Activated naive CD8-positive, alpha-beta T cell (primary cell): Measurements from ENCODE around the gene NPL.
A peak's percentile ranks its signal among the peaks of the same experiment; 100 is the strongest.

Experiments
- H3K27ac Mint-ChIP-seq: one replicate; pipeline ENCODE4 v1.8.0; 2021; ENCODE audit warnings: mixed read lengths
- H3K27me3 Mint-ChIP-seq: one replicate; pipeline ENCODE4 v1.8.0; 2021; ENCODE audit warnings: mixed read lengths
- H3K36me3 Mint-ChIP-seq: one replicate; pipeline ENCODE4 v1.8.0; 2021; ENCODE audit warnings: mixed read lengths
- H3K4me1 Mint-ChIP-seq: one replicate; pipeline ENCODE4 v1.8.0; 2021; ENCODE audit warnings: low read depth, mixed read lengths
- H3K4me3 Mint-ChIP-seq: one replicate; pipeline ENCODE4 v1.8.0; 2021; ENCODE audit warnings: mild to moderate bottlenecking, mixed read lengths
- H3K9me3 Mint-ChIP-seq: one replicate; pipeline ENCODE4 v1.8.0; 2021; ENCODE audit warnings: low read depth, mixed read lengths

NPL gene

GRCh38 chr1:182789138-182790076 lies at the start of gene NPL:
Gene NPL, plus strand, starts transcription at chr1:182789773. Its CDS starts 4,599 bp downstream, at chr1:182794372.
- Mint-ChIP-seq H3K9me3 (no peaks in the 10 kb centered on the region), H3K27ac (peak within 1 kb of the TSS; percentile 90), H3K27me3 (peaks cover 2% of the 10 kb centered on the region), H3K4me1 (peaks cover 13% of the 10 kb centered on the region), H3K36me3 (peaks cover 5% of the 10 kb centered on the region), H3K4me3 (peak within 1 kb of the TSS; percentile 94)

GRCh38 chr1:182740120-182740519 lies 49.5 kb upstream of the NPL start:
- H3K27ac Mint-ChIP-seq = no peak overlapping the region
- H3K4me1 Mint-ChIP-seq = no peaks in the 10 kb centered on the region
- H3K9me3 Mint-ChIP-seq = no peaks in the 10 kb centered on the region
- no peaks in the 10 kb centered on the region for H3K27me3 Mint-ChIP-seq
- H3K36me3 Mint-ChIP-seq = no peaks in the 10 kb centered on the region
- H3K4me3 Mint-ChIP-seq = no peak overlapping the region

- Mint-ChIP-seq H3K27me3 (no peaks in the 10 kb centered on the region), H3K9me3 (no peaks in the 10 kb centered on the region), H3K4me1 (no peaks in the 10 kb centered on the region), H3K4me3 (no peak overlapping the region), H3K36me3 (no peaks in the 10 kb centered on the region), H3K27ac (no peak overlapping the region)
Observed at GRCh38 chr1:182742780-182743179, 46.8 kb upstream of the NPL start.

- H3K27me3 Mint-ChIP-seq = peaks cover 8% of the 10 kb centered on the region
- no peaks in the 10 kb centered on the region for H3K36me3 Mint-ChIP-seq
- no peak overlapping the region for H3K4me3 Mint-ChIP-seq
- no peaks in the 10 kb centered on the region for H3K9me3 Mint-ChIP-seq
- H3K4me1 Mint-ChIP-seq = no peaks in the 10 kb centered on the region
- H3K27ac Mint-ChIP-seq = no peak overlapping the region
Observed at GRCh38 chr1:182752077-182752988, 37.2 kb upstream of the NPL start.

GRCh38 chr1:182754087-182754486 lies 35.5 kb upstream of the NPL start:
- no peaks in the 10 kb centered on the region for H3K9me3 Mint-ChIP-seq
- no peaks in the 10 kb centered on the region for H3K4me1 Mint-ChIP-seq
- H3K4me3 Mint-ChIP-seq = no peak overlapping the region
- H3K36me3 Mint-ChIP-seq = no peaks in the 10 kb centered on the region
- H3K27ac Mint-ChIP-seq = no peak overlapping the region
- peaks cover 5% of the 10 kb centered on the region for H3K27me3 Mint-ChIP-seq

GRCh38 chr1:182754543-182755314 lies 34.8 kb upstream of the NPL start:
- Mint-ChIP-seq H3K4me1 (no peaks in the 10 kb centered on the region), H3K9me3 (no peaks in the 10 kb centered on the region), H3K27me3 (peaks cover 5% of the 10 kb centered on the region), H3K36me3 (no peaks in the 10 kb centered on the region), H3K27ac (no peak overlapping the region), H3K4me3 (no peak overlapping the region)

- Mint-ChIP-seq H3K4me1 (no peaks in the 10 kb centered on the region), H3K4me3 (no peak overlapping the region), H3K9me3 (no peaks in the 10 kb centered on the region), H3K27me3 (peaks cover 5% of the 10 kb centered on the region), H3K27ac (no peak overlapping the region), H3K36me3 (no peaks in the 10 kb centered on the region)
Observed at GRCh38 chr1:182755632-182756031, 33.9 kb upstream of the NPL start.

- H3K36me3 Mint-ChIP-seq = no peaks in the 10 kb centered on the region
- H3K4me1 Mint-ChIP-seq = no peaks in the 10 kb centered on the region
- peaks cover 2% of the 10 kb centered on the region for H3K27me3 Mint-ChIP-seq
- no peak overlapping the region for H3K4me3 Mint-ChIP-seq
- no peak overlapping the region for H3K27ac Mint-ChIP-seq
- H3K9me3 Mint-ChIP-seq = peaks cover under 1% of the 10 kb centered on the region
Observed at GRCh38 chr1:182756423-182756822, 33.1 kb upstream of the NPL start.

- Mint-ChIP-seq H3K4me3 (no peak overlapping the region), H3K4me1 (no peaks in the 10 kb centered on the region), H3K27me3 (peaks cover 10% of the 10 kb centered on the region), H3K9me3 (peaks cover 7% of the 10 kb centered on the region), H3K36me3 (peaks cover 3% of the 10 kb centered on the region), H3K27ac (no peak overlapping the region)
Observed at GRCh38 chr1:182761396-182762395, 27.9 kb upstream of the NPL start.

- H3K27me3 Mint-ChIP-seq = peaks cover 10% of the 10 kb centered on the region
- H3K4me3 Mint-ChIP-seq = no peak overlapping the region
- H3K4me1 Mint-ChIP-seq = no peaks in the 10 kb centered on the region
- H3K27ac Mint-ChIP-seq = no peak overlapping the region
- H3K9me3 Mint-ChIP-seq = peaks cover 7% of the 10 kb centered on the region
- peaks cover 3% of the 10 kb centered on the region for H3K36me3 Mint-ChIP-seq
Observed at GRCh38 chr1:182762536-182762935, 27.0 kb upstream of the NPL start.

GRCh38 chr1:182764029-182764727 lies 25.4 kb upstream of the NPL start:
- no peak overlapping the region for H3K27ac Mint-ChIP-seq
- peaks cover 3% of the 10 kb centered on the region for H3K36me3 Mint-ChIP-seq
- no peaks in the 10 kb centered on the region for H3K4me1 Mint-ChIP-seq
- H3K4me3 Mint-ChIP-seq = no peak overlapping the region
- H3K9me3 Mint-ChIP-seq = peaks cover 7% of the 10 kb centered on the region
- H3K27me3 Mint-ChIP-seq = peaks cover 12% of the 10 kb centered on the region

GRCh38 chr1:182765391-182765790 lies 24.2 kb upstream of the NPL start:
- H3K27ac Mint-ChIP-seq = no peak overlapping the region
- peaks cover 12% of the 10 kb centered on the region for H3K27me3 Mint-ChIP-seq
- H3K4me1 Mint-ChIP-seq = no peaks in the 10 kb centered on the region
- H3K9me3 Mint-ChIP-seq = peaks cover 7% of the 10 kb centered on the region
- H3K36me3 Mint-ChIP-seq = peaks cover 3% of the 10 kb centered on the region
- H3K4me3 Mint-ChIP-seq = no peak overlapping the region

- Mint-ChIP-seq H3K27ac (no peak overlapping the region), H3K4me1 (no peaks in the 10 kb centered on the region), H3K36me3 (peaks cover 3% of the 10 kb centered on the region), H3K27me3 (peaks cover 13% of the 10 kb centered on the region), H3K9me3 (peaks cover 7% of the 10 kb centered on the region), H3K4me3 (no peak overlapping the region)
Observed at GRCh38 chr1:182766050-182766449, 23.5 kb upstream of the NPL start.
